WTC11 (cell line): ENCODE results near the gene USP7. TPM values are rescaled to one million over a fixed set of nuclear protein-coding genes. Genes with fewer than 3 reads are reported as not detected.
A peak's percentile ranks its signal among the peaks of the same experiment; 100 is the strongest.

ENCODE experiments used
- ATAC-seq: fragments of 200-7000 bp; cut with Tn5 transposase; 2 replicates; pipeline ENCODE4 v1.10.0; 2021; ENCODE audit warnings: mild to moderate bottlenecking, moderate library complexity
- CTCF ChIA-PET: fragments of 300-600 bp; sonication (Branson Sonifier 250); formaldehyde crosslinking; loops from one replicate; lab custom pipeline; 2021; ENCODE audit warnings: antibody characterized with exemption; lab: Charles Lee
- POLR2A ChIA-PET: fragments of 350-600 bp; sonication (Branson Sonifier 250); formaldehyde crosslinking; loops from one replicate; lab custom pipeline; 2021; ENCODE audit warnings: antibody characterized with exemption; lab: Charles Lee
- DNase-seq: peaks from one replicate; pipeline ENCODE4 v3.0.0; 2021; ENCODE audit warnings: low spot score
- H3K27ac Mint-ChIP-seq: 2 replicates; pipeline ENCODE4 v1.8.0; 2021; ENCODE audit warnings: mixed read lengths
- H3K27me3 Mint-ChIP-seq: 2 replicates; pipeline ENCODE4 v1.8.0; 2021; ENCODE audit warnings: low read depth, mild to moderate bottlenecking, moderate library complexity, mixed read lengths
- H3K36me3 Mint-ChIP-seq: 2 replicates; pipeline ENCODE4 v1.8.0; 2021; ENCODE audit warnings: mixed read lengths
- H3K4me1 Mint-ChIP-seq: 2 replicates; pipeline ENCODE4 v1.8.0; 2022; ENCODE audit warnings: mixed read lengths
- H3K4me3 Mint-ChIP-seq: 2 replicates; pipeline ENCODE4 v1.8.0; 2021; ENCODE audit warnings: mild to moderate bottlenecking, moderate library complexity, mixed read lengths
- H3K9me3 Mint-ChIP-seq: 2 replicates; pipeline ENCODE4 v1.8.0; 2021; ENCODE audit warnings: mixed read lengths
- ATF1 ChIP-seq: sonication (generic); formaldehyde crosslinking; IDR thresholded peaks from 2 replicates; pipeline ENCODE4 v1.8.1; 2023; ENCODE audit warnings: mild to moderate bottlenecking, moderate library complexity, missing genetic modification reagents
- CREB1 ChIP-seq: sonication (generic); formaldehyde crosslinking; IDR thresholded peaks from 2 replicates; pipeline ENCODE4 v1.8.0; 2023; ENCODE audit warnings: mild to moderate bottlenecking, missing genetic modification reagents
- GABPB1 ChIP-seq: sonication (generic); formaldehyde crosslinking; IDR thresholded peaks from 2 replicates; pipeline ENCODE4 v1.8.1; 2023; ENCODE audit warnings: mild to moderate bottlenecking, missing genetic modification reagents
- GTF2I ChIP-seq: fragments of 250-450 bp; sonication (Bioruptor Pico); conservative IDR thresholded peaks from 2 replicates; pipeline ENCODE4 v1.4.0; 2021; ENCODE audit warnings: mild to moderate bottlenecking
- MXD4 ChIP-seq: fragments of 250-450 bp; sonication (Bioruptor Pico); IDR thresholded peaks from 2 replicates; pipeline ENCODE4 v1.8.0; 2021; ENCODE audit warnings: mild to moderate bottlenecking, moderate library complexity, borderline replicate concordance
- NFATC4 ChIP-seq: fragments of 250-450 bp; sonication (Bioruptor Pico); IDR thresholded peaks from 2 replicates; pipeline ENCODE4 v1.9.0; 2021; ENCODE audit warnings: mild to moderate bottlenecking
- NFYB ChIP-seq: sonication (generic); formaldehyde crosslinking; conservative IDR thresholded peaks from 2 replicates; pipeline ENCODE4 v1.8.0; 2022; ENCODE audit warnings: low read depth, missing genetic modification reagents
- NR2C2 ChIP-seq: sonication (generic); formaldehyde crosslinking; IDR thresholded peaks from 2 replicates; pipeline ENCODE4 v1.8.0; 2022; ENCODE audit warnings: mild to moderate bottlenecking, missing genetic modification reagents
- SP1 ChIP-seq: sonication (generic); formaldehyde crosslinking; conservative IDR thresholded peaks from 2 replicates; pipeline ENCODE4 v1.8.1; 2022; ENCODE audit warnings: missing genetic modification reagents
- ZBTB21 ChIP-seq: sonication (generic); formaldehyde crosslinking; IDR thresholded peaks from 2 replicates; pipeline ENCODE4 v1.8.1; 2023; ENCODE audit warnings: mild to moderate bottlenecking, missing genetic modification reagents, borderline replicate concordance
- ZNF138 ChIP-seq: sonication (generic); formaldehyde crosslinking; conservative IDR thresholded peaks from 2 replicates; pipeline ENCODE4 v1.8.1; 2022; ENCODE audit warnings: mild to moderate bottlenecking, moderate library complexity, missing genetic modification reagents
- ZNF219 ChIP-seq: sonication (generic); formaldehyde crosslinking; IDR thresholded peaks from 2 replicates; pipeline ENCODE4 v1.8.0; 2023; ENCODE audit warnings: missing genetic modification reagents, mild to moderate bottlenecking, borderline replicate concordance
- ZNF263 ChIP-seq: sonication (generic); formaldehyde crosslinking; IDR thresholded peaks from 2 replicates; pipeline ENCODE4 v1.8.1; 2022; ENCODE audit warnings: low read depth, mild to moderate bottlenecking, moderate library complexity, missing genetic modification reagents
- total RNA-seq: library from RNA; stranded (reverse); gene quantifications from 3 replicates; pipeline ENCODE4 v1.2.3, GENCODE V29; 2021
- TF ChIP-seq, protein P1 (sequence below): sonication (generic); formaldehyde crosslinking; IDR thresholded peaks from 2 replicates; pipeline ENCODE4 v1.8.0; 2023; ENCODE audit warnings: missing genetic modification reagents, mild to moderate bottlenecking, borderline replicate concordance
- TF ChIP-seq, protein P2 (sequence below): sonication (generic); formaldehyde crosslinking; IDR thresholded peaks from 2 replicates; pipeline ENCODE4 v1.8.0; 2022; ENCODE audit warnings: mild to moderate bottlenecking, missing genetic modification reagents
- TF ChIP-seq, protein P3 (sequence below): fragments of 250-450 bp; sonication (Bioruptor Pico); conservative IDR thresholded peaks from 2 replicates; pipeline ENCODE4 v1.9.0; 2021; ENCODE audit warnings: mild to moderate bottlenecking
- TF ChIP-seq, protein P4 (sequence below): sonication (generic); formaldehyde crosslinking; IDR thresholded peaks from 2 replicates; pipeline ENCODE4 v1.8.0; 2022; ENCODE audit warnings: mild to moderate bottlenecking, missing genetic modification reagents
- TF ChIP-seq, protein P5 (sequence below): fragments of 250-450 bp; sonication (Bioruptor Pico); IDR thresholded peaks from 2 replicates; pipeline ENCODE4 v1.9.0; 2021; ENCODE audit warnings: moderate library complexity, mild to moderate bottlenecking, inconsistent platforms, borderline replicate concordance
- TF ChIP-seq, protein P6 (sequence below): sonication (generic); formaldehyde crosslinking; IDR thresholded peaks from 2 replicates; pipeline ENCODE4 v1.8.1; 2022; ENCODE audit warnings: low read depth, mild to moderate bottlenecking, moderate library complexity, missing genetic modification reagents, borderline replicate concordance
- TF ChIP-seq, protein P7 (sequence below): fragments of 200-600 bp; IDR thresholded peaks from 2 replicates; pipeline ENCODE4 v1.8.0; 2022; ENCODE audit warnings: antibody characterized with exemption
- TF ChIP-seq, protein P8 (sequence below): sonication (generic); formaldehyde crosslinking; IDR thresholded peaks from 2 replicates; pipeline ENCODE4 v1.8.1; 2022; ENCODE audit warnings: low read depth, missing genetic modification reagents, borderline replicate concordance

The USP7 gene
- total RNA-seq, 1 experiment from 2014 or later, result 211 TPM

DNA sequence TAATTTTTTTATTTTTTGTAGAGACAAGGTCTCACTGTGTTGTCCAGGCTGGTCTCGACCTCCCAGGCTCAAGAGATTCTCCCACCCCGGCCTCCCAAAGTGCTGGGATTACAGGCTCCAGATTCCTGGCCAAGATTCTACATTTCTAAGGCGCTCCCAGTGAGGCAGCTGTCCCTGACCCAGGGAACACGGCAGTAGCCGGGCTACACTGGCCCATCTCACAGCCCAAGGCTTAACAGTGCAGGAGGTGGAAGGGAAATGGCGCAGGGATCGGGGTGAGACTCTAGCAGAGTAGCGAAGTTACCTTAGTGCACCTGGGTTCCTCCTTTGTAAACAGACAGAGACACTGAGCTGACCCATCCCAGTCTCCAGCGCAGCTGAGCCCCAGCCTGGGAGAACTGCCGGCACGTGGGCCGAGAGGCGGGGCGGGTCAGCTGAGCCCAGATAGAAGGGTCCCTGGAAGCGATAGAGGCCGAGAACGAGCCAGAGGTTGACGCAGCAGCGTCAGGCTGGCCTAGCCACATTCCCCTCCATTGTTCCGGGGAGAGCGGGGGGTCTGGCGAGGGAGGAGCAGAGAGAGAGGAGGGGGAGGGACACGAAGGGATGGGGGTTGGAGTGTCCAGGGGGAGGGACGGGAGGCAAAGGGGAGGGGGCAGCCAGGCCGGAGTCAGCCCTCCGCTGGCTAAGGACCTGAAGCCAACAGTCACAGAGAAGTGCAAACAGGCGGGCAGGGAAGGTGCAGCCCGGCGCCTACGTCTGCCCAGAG is 97.4 kb downstream of the USP7 start:
- H3K4me1 Mint-ChIP-seq, result peaks cover 62% of the 10 kb centered on the region
- no peaks in the 10 kb centered on the region for H3K27me3 Mint-ChIP-seq
- no peaks in the 10 kb centered on the region for H3K9me3 Mint-ChIP-seq
- POLR2A ChIA-PET, result interaction anchor here (0.6 to 1.0 kb wide), 2 partner anchors 34 to 266 kb away, joined by 6 to 8 read pairs; no protein-coding TSS in a partner anchor
- ATAC-seq, result peak; percentile 65
- peak; percentile 97 for DNase-seq
- peak overlapping the region; percentile 89 for H3K4me3 Mint-ChIP-seq
- H3K27ac Mint-ChIP-seq, result peak overlapping the region; percentile 96
- CTCF ChIA-PET, result interaction anchor here (0.7 to 2.4 kb wide), 11 partner anchors 8 to 231 kb away, joined by 3 to 10 read pairs (median 5); partner anchors contain the start of gene LITAFD
- no peaks in the 10 kb centered on the region; the same call in 1 of the 2 replicates for H3K36me3 Mint-ChIP-seq
- TF ChIP-seq, protein P1, sequence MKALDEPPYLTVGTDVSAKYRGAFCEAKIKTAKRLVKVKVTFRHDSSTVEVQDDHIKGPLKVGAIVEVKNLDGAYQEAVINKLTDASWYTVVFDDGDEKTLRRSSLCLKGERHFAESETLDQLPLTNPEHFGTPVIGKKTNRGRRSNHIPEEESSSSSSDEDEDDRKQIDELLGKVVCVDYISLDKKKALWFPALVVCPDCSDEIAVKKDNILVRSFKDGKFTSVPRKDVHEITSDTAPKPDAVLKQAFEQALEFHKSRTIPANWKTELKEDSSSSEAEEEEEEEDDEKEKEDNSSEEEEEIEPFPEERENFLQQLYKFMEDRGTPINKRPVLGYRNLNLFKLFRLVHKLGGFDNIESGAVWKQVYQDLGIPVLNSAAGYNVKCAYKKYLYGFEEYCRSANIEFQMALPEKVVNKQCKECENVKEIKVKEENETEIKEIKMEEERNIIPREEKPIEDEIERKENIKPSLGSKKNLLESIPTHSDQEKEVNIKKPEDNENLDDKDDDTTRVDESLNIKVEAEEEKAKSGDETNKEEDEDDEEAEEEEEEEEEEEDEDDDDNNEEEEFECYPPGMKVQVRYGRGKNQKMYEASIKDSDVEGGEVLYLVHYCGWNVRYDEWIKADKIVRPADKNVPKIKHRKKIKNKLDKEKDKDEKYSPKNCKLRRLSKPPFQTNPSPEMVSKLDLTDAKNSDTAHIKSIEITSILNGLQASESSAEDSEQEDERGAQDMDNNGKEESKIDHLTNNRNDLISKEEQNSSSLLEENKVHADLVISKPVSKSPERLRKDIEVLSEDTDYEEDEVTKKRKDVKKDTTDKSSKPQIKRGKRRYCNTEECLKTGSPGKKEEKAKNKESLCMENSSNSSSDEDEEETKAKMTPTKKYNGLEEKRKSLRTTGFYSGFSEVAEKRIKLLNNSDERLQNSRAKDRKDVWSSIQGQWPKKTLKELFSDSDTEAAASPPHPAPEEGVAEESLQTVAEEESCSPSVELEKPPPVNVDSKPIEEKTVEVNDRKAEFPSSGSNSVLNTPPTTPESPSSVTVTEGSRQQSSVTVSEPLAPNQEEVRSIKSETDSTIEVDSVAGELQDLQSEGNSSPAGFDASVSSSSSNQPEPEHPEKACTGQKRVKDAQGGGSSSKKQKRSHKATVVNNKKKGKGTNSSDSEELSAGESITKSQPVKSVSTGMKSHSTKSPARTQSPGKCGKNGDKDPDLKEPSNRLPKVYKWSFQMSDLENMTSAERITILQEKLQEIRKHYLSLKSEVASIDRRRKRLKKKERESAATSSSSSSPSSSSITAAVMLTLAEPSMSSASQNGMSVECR (CRISPR knock-in tag), result peak; percentile 41; the same call in 1 of the 2 replicates
- TF ChIP-seq, protein P2, sequence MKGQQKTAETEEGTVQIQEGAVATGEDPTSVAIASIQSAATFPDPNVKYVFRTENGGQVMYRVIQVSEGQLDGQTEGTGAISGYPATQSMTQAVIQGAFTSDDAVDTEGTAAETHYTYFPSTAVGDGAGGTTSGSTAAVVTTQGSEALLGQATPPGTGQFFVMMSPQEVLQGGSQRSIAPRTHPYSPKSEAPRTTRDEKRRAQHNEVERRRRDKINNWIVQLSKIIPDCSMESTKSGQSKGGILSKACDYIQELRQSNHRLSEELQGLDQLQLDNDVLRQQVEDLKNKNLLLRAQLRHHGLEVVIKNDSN (CRISPR knock-in tag), result peak; percentile 92
- TF ChIP-seq GABPB1 (CRISPR knock-in tag) (peak; percentile 63), NFYB (no peak), ZNF138 (CRISPR knock-in tag) (no peak), ATF1 (CRISPR knock-in tag) (no peak), SP1 (CRISPR knock-in tag) (peak; percentile 74; the same call in 1 of the 2 replicates), ZNF219 (no peak), GTF2I (CRISPR knock-in tag) (peak; percentile 90; the same call in 1 of the 2 replicates), ZBTB21 (CRISPR knock-in tag) (0 out of 2 replicates have a peak, but pooled peaks have one; percentile 86), NR2C2 (no peak), NFATC4 (CRISPR knock-in tag) (no peak), MXD4 (CRISPR knock-in tag) (no peak), CREB1 (CRISPR knock-in tag) (no peak), ZNF263 (CRISPR knock-in tag) (no peak)
- TF ChIP-seq, protein P3, sequence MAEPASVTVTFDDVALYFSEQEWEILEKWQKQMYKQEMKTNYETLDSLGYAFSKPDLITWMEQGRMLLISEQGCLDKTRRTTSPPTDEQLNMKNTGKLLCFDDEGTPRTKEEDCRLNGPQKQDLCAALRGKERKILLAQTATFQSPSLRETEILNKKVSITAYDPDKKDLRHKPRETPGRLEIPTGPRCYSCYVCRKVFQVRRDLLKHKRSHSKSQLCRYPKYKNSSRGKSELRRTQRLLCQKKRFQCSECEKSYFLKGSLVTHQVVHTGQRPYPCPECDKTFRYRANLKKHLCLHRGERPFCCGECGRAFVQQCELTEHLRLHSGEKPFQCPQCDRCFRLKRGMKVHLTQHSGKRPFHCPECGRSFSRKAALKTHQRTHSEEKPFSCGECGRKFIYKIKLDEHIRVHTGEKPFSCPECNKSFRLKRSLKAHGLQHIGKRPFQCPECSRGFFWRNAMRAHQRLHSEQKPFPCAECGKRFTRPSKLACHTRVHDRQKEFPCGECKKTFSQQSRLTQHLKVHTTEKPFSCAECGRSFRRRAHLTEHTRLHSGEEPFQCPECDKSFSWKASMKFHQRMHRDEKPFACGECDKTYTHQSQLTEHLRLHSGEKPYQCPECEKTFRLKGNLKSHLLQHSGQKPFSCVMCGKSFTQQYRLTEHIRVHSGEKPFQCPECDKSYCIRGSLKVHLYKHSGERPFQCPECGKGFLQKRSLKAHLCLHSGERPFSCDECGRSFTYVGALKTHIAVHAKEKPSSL, result no peak
- TF ChIP-seq, protein P4, sequence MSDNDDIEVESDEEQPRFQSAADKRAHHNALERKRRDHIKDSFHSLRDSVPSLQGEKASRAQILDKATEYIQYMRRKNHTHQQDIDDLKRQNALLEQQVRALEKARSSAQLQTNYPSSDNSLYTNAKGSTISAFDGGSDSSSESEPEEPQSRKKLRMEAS (CRISPR knock-in tag), result peak; percentile 96
- TF ChIP-seq, protein P5, sequence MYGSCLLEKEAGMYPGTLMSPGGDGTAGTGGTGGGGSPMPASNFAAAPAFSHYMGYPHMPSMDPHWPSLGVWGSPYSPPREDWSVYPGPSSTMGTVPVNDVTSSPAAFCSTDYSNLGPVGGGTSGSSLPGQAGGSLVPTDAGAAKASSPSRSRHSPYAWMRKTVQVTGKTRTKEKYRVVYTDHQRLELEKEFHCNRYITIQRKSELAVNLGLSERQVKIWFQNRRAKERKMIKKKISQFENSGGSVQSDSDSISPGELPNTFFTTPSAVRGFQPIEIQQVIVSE, result no peak
- TF ChIP-seq, protein P6, sequence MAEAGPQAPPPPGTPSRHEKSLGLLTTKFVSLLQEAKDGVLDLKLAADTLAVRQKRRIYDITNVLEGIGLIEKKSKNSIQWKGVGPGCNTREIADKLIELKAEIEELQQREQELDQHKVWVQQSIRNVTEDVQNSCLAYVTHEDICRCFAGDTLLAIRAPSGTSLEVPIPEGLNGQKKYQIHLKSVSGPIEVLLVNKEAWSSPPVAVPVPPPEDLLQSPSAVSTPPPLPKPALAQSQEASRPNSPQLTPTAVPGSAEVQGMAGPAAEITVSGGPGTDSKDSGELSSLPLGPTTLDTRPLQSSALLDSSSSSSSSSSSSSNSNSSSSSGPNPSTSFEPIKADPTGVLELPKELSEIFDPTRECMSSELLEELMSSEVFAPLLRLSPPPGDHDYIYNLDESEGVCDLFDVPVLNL, result no peak
- TF ChIP-seq, protein P7, sequence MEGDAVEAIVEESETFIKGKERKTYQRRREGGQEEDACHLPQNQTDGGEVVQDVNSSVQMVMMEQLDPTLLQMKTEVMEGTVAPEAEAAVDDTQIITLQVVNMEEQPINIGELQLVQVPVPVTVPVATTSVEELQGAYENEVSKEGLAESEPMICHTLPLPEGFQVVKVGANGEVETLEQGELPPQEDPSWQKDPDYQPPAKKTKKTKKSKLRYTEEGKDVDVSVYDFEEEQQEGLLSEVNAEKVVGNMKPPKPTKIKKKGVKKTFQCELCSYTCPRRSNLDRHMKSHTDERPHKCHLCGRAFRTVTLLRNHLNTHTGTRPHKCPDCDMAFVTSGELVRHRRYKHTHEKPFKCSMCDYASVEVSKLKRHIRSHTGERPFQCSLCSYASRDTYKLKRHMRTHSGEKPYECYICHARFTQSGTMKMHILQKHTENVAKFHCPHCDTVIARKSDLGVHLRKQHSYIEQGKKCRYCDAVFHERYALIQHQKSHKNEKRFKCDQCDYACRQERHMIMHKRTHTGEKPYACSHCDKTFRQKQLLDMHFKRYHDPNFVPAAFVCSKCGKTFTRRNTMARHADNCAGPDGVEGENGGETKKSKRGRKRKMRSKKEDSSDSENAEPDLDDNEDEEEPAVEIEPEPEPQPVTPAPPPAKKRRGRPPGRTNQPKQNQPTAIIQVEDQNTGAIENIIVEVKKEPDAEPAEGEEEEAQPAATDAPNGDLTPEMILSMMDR, result no peak
- TF ChIP-seq, protein P8, sequence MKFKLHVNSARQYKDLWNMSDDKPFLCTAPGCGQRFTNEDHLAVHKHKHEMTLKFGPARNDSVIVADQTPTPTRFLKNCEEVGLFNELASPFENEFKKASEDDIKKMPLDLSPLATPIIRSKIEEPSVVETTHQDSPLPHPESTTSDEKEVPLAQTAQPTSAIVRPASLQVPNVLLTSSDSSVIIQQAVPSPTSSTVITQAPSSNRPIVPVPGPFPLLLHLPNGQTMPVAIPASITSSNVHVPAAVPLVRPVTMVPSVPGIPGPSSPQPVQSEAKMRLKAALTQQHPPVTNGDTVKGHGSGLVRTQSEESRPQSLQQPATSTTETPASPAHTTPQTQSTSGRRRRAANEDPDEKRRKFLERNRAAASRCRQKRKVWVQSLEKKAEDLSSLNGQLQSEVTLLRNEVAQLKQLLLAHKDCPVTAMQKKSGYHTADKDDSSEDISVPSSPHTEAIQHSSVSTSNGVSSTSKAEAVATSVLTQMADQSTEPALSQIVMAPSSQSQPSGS (CRISPR knock-in tag), result no peak
